AG09309 (cell line): ENCODE measurements around the gene SPRR3.

Source experiments
- DNase-seq: peaks from one replicate; pipeline ENCODE4 v3.0.0-alpha.2; 2010; ENCODE audit warnings: low read depth
- H3K4me3 ChIP-seq: 2 replicates; pipeline ENCODE4 v1.5.1; 2011; ENCODE audit warnings: mild to moderate bottlenecking, low read depth, low read length, moderate library complexity; ENCODE audit not compliant: control insufficient read depth
- TF ChIP-seq, protein P1 (sequence below): IDR thresholded peaks from 2 replicates; pipeline ENCODE4 v1.5.1; 2011; ENCODE audit warnings: mild to moderate bottlenecking, low read depth, low read length, inconsistent platforms; ENCODE audit not compliant: insufficient read depth, control insufficient read depth; ENCODE audit errors: missing control alignments

Gene SPRR3

DNA sequence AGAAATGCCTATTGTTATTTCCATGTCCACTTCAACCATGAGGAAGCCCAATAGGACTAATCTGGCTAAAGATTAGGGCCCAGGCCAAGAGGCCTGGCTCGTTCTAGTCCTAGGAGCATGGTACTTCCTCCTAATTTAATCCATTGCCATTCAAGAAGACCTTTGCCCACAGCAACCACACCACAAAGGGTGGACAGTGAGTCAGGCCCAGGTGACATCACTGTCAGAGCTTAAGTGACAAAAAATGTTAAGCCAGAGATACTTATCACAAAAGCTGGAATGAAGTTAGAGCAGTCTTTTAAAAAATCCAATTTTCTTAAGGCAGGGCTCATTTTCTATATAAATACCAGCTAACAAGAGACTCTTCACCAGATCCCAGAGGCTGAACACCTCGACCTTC, at the start of gene SPRR3:
SPRR3 (plus strand) TSS at position 368 of the 400 bp plus-strand sequence. CDS start 1,272 bp downstream, outside the sequence.
- DNase-seq, result no peak
- H3K4me3 ChIP-seq, result no peak within 1 kb of the TSS
- TF ChIP-seq, protein P1, sequence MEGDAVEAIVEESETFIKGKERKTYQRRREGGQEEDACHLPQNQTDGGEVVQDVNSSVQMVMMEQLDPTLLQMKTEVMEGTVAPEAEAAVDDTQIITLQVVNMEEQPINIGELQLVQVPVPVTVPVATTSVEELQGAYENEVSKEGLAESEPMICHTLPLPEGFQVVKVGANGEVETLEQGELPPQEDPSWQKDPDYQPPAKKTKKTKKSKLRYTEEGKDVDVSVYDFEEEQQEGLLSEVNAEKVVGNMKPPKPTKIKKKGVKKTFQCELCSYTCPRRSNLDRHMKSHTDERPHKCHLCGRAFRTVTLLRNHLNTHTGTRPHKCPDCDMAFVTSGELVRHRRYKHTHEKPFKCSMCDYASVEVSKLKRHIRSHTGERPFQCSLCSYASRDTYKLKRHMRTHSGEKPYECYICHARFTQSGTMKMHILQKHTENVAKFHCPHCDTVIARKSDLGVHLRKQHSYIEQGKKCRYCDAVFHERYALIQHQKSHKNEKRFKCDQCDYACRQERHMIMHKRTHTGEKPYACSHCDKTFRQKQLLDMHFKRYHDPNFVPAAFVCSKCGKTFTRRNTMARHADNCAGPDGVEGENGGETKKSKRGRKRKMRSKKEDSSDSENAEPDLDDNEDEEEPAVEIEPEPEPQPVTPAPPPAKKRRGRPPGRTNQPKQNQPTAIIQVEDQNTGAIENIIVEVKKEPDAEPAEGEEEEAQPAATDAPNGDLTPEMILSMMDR, result no peak

GRCh38 chr1:152953761-152954160, 47.8 kb upstream of the SPRR3 start:
- no peak for DNase-seq
- H3K4me3 ChIP-seq, result no peak overlapping the region
- TF ChIP-seq, protein P1, result no peak

DNA sequence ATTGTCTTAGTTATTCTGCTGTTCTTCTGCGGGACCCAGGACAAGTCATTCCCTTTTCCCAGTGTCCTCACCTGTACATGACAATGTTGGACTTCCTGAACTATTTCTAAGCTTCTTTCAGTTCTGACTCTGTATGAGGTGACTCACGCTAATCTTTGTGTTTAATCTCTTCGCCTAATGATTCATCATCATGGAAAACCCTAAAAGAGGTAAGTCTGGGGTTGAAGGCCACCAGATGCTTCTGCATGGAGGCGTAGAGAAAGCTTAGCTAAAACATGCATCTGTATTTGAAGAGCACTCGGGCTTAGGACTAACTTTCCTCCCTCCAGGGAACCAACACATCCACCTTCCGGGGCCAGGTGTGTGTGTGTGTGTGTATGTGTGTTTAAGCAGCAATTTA, 47.1 kb upstream of the SPRR3 start:
- DNase-seq, result no peak
- H3K4me3 ChIP-seq, result no peak overlapping the region
- TF ChIP-seq, protein P1, result no peak

DNA sequence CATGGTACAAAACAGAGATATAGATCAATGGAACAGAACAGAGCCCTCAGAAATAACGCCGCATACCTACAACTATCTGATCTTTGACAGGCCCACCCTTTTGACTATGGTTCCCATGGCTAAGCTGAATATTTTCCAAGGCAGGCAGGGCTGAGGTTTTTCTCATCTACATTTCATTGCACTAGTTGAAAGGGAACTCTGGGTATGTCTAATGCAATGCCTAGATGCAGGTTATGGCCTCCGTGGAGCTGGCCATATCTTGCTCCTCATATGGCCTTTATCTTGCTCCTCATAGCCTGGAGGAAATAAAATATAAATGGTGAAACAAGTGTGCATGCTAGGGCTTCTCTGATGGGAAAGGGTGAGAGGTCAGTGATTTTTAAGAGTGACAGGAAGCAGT, 44.0 kb upstream of the SPRR3 start:
- TF ChIP-seq, protein P1, result no peak
- no peak overlapping the region for H3K4me3 ChIP-seq
- no peak for DNase-seq

DNA sequence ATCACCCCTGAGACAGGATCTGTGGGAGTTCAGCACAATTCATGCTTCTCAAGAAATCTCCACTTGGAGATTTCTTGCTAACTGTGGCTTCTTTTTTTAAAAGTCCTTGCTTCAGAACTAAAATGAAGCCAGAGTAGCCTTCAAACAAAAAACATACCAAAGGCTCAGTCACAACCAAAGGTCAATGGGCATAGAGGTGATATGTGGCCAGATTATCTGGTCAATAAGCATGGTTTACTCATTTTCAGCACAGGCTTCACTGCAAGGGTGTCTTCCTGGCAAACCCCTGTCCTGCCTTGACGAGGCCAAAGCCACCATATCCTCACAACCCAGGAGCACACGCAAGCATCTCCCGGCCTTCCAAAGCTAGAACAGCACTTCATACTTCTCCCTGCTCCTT, 42.3 kb upstream of the SPRR3 start:
- TF ChIP-seq, protein P1, result no peak
- no peak overlapping the region for H3K4me3 ChIP-seq
- DNase-seq, result no peak

DNA sequence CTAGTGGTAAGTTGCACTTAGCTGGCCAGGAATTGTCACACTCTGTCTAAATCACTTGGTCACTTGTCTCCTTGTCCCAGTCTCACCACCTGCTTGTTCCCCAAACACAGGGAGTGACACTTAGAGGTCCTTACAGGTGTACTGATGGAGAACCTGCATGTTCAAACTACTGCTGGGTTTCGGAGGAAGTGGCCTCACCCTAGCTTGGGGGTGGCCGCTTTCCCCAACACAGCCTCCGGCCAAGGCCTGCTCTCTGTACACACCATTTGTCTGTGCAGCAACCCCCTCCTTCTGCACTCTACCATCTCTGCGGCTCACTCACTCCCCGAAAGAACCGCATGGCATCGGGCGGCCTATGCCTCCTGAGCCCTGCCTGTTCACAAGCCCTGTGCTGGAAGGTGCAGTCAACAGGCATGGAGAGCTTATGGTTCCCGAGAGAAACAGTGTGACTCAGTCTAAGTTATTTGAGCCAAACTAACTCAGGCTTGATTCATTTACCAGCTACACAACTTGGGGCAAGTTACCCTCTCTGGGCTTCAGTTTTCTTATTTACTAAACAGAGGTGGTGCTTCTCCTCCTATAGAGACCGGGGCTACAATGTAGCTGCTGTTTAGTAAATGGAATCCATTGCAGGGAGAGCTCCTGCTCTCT, 41.6 kb upstream of the SPRR3 start:
- TF ChIP-seq, protein P1, result no peak
- H3K4me3 ChIP-seq, result no peak overlapping the region
- DNase-seq, result no peak
